Measurements from ENCODE around the gene TCP10L.

DNA sequence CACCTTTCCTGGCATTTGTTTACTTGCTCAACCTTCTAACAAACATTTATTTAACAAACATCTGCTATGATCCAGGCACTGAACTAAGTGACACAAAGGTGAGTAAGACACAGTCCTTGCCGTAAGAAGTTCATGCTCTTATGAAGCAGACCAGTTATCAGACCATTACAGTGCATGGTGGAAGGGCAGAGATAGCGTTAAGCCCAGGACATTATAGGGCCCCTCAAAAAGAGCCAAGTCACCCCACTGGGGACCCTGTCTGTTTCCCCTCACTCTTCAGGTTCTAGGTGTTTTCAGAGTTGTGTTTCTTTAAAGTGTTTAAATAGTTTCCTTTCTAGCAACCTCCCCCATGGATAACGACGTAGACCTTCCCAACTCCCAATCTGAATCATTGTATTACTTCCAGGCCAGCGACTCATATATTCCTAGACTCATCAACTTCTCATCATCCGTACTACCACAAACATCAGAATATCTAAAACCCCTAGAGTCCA lies 39.3 kb downstream of the TCP10L start:
- TF ChIP-seq, protein P1, sequence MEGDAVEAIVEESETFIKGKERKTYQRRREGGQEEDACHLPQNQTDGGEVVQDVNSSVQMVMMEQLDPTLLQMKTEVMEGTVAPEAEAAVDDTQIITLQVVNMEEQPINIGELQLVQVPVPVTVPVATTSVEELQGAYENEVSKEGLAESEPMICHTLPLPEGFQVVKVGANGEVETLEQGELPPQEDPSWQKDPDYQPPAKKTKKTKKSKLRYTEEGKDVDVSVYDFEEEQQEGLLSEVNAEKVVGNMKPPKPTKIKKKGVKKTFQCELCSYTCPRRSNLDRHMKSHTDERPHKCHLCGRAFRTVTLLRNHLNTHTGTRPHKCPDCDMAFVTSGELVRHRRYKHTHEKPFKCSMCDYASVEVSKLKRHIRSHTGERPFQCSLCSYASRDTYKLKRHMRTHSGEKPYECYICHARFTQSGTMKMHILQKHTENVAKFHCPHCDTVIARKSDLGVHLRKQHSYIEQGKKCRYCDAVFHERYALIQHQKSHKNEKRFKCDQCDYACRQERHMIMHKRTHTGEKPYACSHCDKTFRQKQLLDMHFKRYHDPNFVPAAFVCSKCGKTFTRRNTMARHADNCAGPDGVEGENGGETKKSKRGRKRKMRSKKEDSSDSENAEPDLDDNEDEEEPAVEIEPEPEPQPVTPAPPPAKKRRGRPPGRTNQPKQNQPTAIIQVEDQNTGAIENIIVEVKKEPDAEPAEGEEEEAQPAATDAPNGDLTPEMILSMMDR (conservative IDR thresholded peaks at IDR 0.05; ENCODE audit: low read depth, low read length) = no peak
- TF ChIP-seq EZH2 (IDR thresholded peaks at IDR 0.05; ENCODE audit: borderline replicate concordance, low read depth, low read length, poor library complexity, severe bottlenecking) = no peak
